OCI-LY1 (cell line): ENCODE measurements around the gene CHSY1.

Source experiments
- CTCF ChIP-seq: fragments of 200-600 bp; sonication (generic), shearing (Covaris generic); IDR thresholded peaks from 2 replicates; pipeline ENCODE4 v1.5.1; 2017; ENCODE audit warnings: mild to moderate bottlenecking, antibody characterized with exemption, low read length, moderate library complexity, mixed read lengths
- EZH2 ChIP-seq: fragments of 200-600 bp; sonication (generic), shearing (Covaris generic); IDR thresholded peaks from 2 replicates; pipeline ENCODE4 v1.8.0; 2017; ENCODE audit warnings: borderline replicate concordance, mixed run types, mild to moderate bottlenecking, antibody characterized with exemption, low read length, moderate library complexity, mixed read lengths

DNA sequence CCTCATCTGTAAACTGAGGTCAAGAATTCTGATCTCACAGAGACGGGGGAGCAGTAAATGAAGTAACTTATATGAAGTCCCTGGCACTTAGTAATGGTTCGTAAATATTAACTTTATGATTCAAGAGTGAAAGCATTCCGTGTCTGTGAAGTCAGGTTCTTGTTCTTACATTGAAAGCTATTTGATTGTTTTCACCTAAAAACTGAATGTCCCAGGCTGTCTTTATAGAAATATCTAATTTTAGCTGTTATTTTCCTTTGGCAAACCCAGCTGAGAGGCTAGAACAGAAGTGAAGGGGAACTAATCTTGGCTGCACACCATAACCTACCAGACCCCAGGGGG, 84.5 kb downstream of the CHSY1 start:
- TF ChIP-seq CTCF (no peak), EZH2 (no peak)
